SK-N-SH treated with all-trans-retinoic acid at 6 μM for 48 hours (cell line): ENCODE results near the gene HMGB3.

Experiments
- ATAC-seq: fragments of 200-7000 bp; cut with Tn5 transposase; 3 replicates; pipeline ENCODE4 v1.9.1; 2020; ENCODE audit warnings: mild to moderate bottlenecking, moderate library complexity
- ARNTL ChIP-seq: fragments of 450-650 bp; formaldehyde crosslinking; IDR thresholded peaks from 2 replicates; pipeline ENCODE4 v1.5.0; 2020; ENCODE audit warnings: low read depth, mild to moderate bottlenecking, moderate library complexity, borderline replicate concordance
- CREB5 ChIP-seq: fragments of 250-450 bp; sonication (Bioruptor Pico); IDR thresholded peaks from 2 replicates; pipeline ENCODE4 v1.5.1; 2020; ENCODE audit warnings: low read depth, mild to moderate bottlenecking, moderate library complexity
- CSDC2 ChIP-seq: fragments of 250-450 bp; sonication (Bioruptor Pico); IDR thresholded peaks from 2 replicates; pipeline ENCODE4 v1.5.0; 2020; ENCODE audit warnings: mild to moderate bottlenecking, moderate library complexity
- ESRRG ChIP-seq: fragments of 250-450 bp; sonication (Bioruptor Pico); IDR thresholded peaks from 2 replicates; pipeline ENCODE4 v1.6.1; 2021; ENCODE audit warnings: mild to moderate bottlenecking
- ISL1 ChIP-seq: fragments of 250-450 bp; sonication (Bioruptor Pico); IDR thresholded peaks from 2 replicates; pipeline ENCODE4 v2.1.2; 2022; ENCODE audit warnings: mild to moderate bottlenecking, moderate library complexity
- OSR1 ChIP-seq: fragments of 250-450 bp; sonication (Bioruptor Pico); IDR thresholded peaks from 2 replicates; pipeline ENCODE4 v1.8.0; 2022; ENCODE audit warnings: moderate library complexity, mild to moderate bottlenecking, inconsistent platforms
- POU6F1 ChIP-seq: fragments of 250-450 bp; sonication (Bioruptor Pico); IDR thresholded peaks from 2 replicates; pipeline ENCODE4 v1.8.0; 2021; ENCODE audit warnings: low read depth, mild to moderate bottlenecking, moderate library complexity, borderline replicate concordance
- PPARA ChIP-seq: fragments of 250-450 bp; sonication (Bioruptor Pico); IDR thresholded peaks from 2 replicates; pipeline ENCODE4 v1.5.0; 2020; ENCODE audit warnings: mild to moderate bottlenecking, borderline replicate concordance
- RARB ChIP-seq: fragments of 250-450 bp; sonication (Bioruptor Pico); IDR thresholded peaks from 2 replicates; pipeline ENCODE4 v1.8.0; 2021; ENCODE audit warnings: mild to moderate bottlenecking, moderate library complexity
- SNAI2 ChIP-seq: fragments of 250-450 bp; sonication (Bioruptor Pico); IDR thresholded peaks from 2 replicates; pipeline ENCODE4 v1.5.0; 2020; ENCODE audit warnings: mild to moderate bottlenecking, moderate library complexity
- TCF4 ChIP-seq: fragments of 250-450 bp; sonication (Bioruptor Pico); IDR thresholded peaks from 2 replicates; pipeline ENCODE4 v1.8.0; 2021; ENCODE audit warnings: mild to moderate bottlenecking, moderate library complexity, borderline replicate concordance
- ZC3H10 ChIP-seq: fragments of 250-450 bp; sonication (Bioruptor Pico); IDR thresholded peaks from 2 replicates; pipeline ENCODE4 v1.5.1; 2021; ENCODE audit warnings: mild to moderate bottlenecking, moderate library complexity
- ZFP3 ChIP-seq: fragments of 250-450 bp; sonication (Bioruptor Pico); IDR thresholded peaks from 2 replicates; pipeline ENCODE4 v1.5.0; 2020; ENCODE audit warnings: mild to moderate bottlenecking, moderate library complexity
- ZFP30 ChIP-seq: fragments of 450-650 bp; formaldehyde crosslinking; IDR thresholded peaks from 2 replicates; pipeline ENCODE4 v1.5.0; 2022; ENCODE audit warnings: mild to moderate bottlenecking, moderate library complexity
- ZNF565 ChIP-seq: fragments of 450-650 bp; formaldehyde crosslinking; conservative IDR thresholded peaks from 2 replicates; pipeline ENCODE4 v1.5.0; 2020; ENCODE audit warnings: low read depth, mild to moderate bottlenecking, moderate library complexity
- ZNF70 ChIP-seq: fragments of 450-650 bp; formaldehyde crosslinking; IDR thresholded peaks from 2 replicates; pipeline ENCODE4 v1.5.0; 2020; ENCODE audit warnings: mild to moderate bottlenecking, moderate library complexity
- ZNF8 ChIP-seq: fragments of 450-650 bp; formaldehyde crosslinking; IDR thresholded peaks from 2 replicates; pipeline ENCODE4 v1.5.0; 2020; ENCODE audit warnings: mild to moderate bottlenecking, moderate library complexity
- TF ChIP-seq, protein P1 (sequence below): fragments of 250-450 bp; sonication (Bioruptor Pico); IDR thresholded peaks from 2 replicates; pipeline ENCODE4 v1.5.1; 2021; ENCODE audit warnings: mild to moderate bottlenecking, moderate library complexity
- TF ChIP-seq, protein P2 (sequence below): fragments of 250-450 bp; sonication (Bioruptor Pico); IDR thresholded peaks from 2 replicates; pipeline ENCODE4 v1.8.0; 2020; ENCODE audit warnings: mild to moderate bottlenecking, moderate library complexity, borderline replicate concordance
- TF ChIP-seq, protein P3 (sequence below): fragments of 250-450 bp; sonication (Bioruptor Pico); IDR thresholded peaks from 2 replicates; pipeline ENCODE4 v1.5.0; 2020; ENCODE audit warnings: mild to moderate bottlenecking, moderate library complexity

HMGB3 gene

DNA sequence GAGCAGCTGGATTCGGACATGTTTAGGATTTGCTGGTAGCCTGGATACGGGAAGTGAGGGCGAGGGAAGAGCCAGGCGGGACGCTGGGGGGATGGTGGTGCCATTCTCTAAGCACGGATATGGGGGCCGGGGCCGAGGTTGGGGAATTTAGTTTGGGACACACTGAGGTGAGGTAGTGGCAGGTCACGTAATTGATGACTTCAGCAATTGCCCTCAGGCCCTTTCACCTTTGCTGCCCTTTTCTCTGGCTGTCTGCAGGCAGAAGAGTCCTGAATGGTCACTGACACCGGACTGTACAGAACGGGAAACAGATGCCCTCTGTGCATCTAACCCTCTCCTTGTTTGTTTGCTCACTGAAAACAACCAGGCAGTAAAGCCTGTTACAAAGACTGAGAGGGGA is 16.9 kb upstream of the HMGB3 start:
- TF ChIP-seq ZFP3 (CRISPR knock-in tag) (no peak), ISL1 (no peak), ZNF70 (CRISPR knock-in tag) (no peak), ZC3H10 (CRISPR knock-in tag) (no peak), PPARA (CRISPR knock-in tag) (no peak), CSDC2 (CRISPR knock-in tag) (no peak), POU6F1 (no peak), ZFP30 (CRISPR knock-in tag) (no peak), SNAI2 (no peak), ESRRG (no peak), ZNF8 (CRISPR knock-in tag) (no peak), RARB (CRISPR knock-in tag) (no peak), OSR1 (CRISPR knock-in tag) (no peak), CREB5 (no peak)
- TF ChIP-seq, protein P1, sequence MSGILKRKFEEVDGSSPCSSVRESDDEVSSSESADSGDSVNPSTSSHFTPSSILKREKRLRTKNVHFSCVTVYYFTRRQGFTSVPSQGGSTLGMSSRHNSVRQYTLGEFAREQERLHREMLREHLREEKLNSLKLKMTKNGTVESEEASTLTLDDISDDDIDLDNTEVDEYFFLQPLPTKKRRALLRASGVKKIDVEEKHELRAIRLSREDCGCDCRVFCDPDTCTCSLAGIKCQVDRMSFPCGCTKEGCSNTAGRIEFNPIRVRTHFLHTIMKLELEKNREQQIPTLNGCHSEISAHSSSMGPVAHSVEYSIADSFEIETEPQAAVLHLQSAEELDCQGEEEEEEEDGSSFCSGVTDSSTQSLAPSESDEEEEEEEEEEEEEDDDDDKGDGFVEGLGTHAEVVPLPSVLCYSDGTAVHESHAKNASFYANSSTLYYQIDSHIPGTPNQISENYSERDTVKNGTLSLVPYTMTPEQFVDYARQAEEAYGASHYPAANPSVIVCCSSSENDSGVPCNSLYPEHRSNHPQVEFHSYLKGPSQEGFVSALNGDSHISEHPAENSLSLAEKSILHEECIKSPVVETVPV (CRISPR knock-in tag) = no peak
- TF ChIP-seq, protein P2, sequence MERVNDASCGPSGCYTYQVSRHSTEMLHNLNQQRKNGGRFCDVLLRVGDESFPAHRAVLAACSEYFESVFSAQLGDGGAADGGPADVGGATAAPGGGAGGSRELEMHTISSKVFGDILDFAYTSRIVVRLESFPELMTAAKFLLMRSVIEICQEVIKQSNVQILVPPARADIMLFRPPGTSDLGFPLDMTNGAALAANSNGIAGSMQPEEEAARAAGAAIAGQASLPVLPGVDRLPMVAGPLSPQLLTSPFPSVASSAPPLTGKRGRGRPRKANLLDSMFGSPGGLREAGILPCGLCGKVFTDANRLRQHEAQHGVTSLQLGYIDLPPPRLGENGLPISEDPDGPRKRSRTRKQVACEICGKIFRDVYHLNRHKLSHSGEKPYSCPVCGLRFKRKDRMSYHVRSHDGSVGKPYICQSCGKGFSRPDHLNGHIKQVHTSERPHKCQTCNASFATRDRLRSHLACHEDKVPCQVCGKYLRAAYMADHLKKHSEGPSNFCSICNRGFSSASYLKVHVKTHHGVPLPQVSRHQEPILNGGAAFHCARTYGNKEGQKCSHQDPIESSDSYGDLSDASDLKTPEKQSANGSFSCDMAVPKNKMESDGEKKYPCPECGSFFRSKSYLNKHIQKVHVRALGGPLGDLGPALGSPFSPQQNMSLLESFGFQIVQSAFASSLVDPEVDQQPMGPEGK (CRISPR knock-in tag) = no peak
- no peak for ATAC-seq

DNA sequence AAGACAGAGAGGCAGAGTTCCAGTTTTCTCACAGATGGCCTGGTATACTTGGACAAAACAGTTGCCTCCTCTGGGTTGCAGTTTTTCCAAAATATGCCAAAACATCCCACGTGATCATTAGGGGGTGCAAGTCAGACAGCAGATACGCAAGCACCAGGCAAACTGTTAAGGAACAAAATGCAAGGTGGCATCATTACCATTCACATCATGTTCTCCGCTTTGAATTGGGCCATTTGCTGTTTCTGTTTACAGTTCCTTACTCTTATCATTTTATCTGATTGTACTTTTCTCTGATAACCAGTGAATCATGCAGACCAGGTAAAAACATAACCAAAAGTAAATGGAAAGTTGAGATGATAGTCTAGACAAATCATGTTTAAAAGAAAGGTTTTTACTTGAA is 16.4 kb upstream of the HMGB3 start:
- no peak for ATAC-seq
- TF ChIP-seq RARB (CRISPR knock-in tag) (no peak), OSR1 (CRISPR knock-in tag) (no peak), ISL1 (no peak), CSDC2 (CRISPR knock-in tag) (no peak), ARNTL (CRISPR knock-in tag) (no peak), PPARA (CRISPR knock-in tag) (no peak), ZC3H10 (CRISPR knock-in tag) (no peak), ZFP3 (CRISPR knock-in tag) (no peak), ZNF8 (CRISPR knock-in tag) (no peak)
- TF ChIP-seq, protein P3, sequence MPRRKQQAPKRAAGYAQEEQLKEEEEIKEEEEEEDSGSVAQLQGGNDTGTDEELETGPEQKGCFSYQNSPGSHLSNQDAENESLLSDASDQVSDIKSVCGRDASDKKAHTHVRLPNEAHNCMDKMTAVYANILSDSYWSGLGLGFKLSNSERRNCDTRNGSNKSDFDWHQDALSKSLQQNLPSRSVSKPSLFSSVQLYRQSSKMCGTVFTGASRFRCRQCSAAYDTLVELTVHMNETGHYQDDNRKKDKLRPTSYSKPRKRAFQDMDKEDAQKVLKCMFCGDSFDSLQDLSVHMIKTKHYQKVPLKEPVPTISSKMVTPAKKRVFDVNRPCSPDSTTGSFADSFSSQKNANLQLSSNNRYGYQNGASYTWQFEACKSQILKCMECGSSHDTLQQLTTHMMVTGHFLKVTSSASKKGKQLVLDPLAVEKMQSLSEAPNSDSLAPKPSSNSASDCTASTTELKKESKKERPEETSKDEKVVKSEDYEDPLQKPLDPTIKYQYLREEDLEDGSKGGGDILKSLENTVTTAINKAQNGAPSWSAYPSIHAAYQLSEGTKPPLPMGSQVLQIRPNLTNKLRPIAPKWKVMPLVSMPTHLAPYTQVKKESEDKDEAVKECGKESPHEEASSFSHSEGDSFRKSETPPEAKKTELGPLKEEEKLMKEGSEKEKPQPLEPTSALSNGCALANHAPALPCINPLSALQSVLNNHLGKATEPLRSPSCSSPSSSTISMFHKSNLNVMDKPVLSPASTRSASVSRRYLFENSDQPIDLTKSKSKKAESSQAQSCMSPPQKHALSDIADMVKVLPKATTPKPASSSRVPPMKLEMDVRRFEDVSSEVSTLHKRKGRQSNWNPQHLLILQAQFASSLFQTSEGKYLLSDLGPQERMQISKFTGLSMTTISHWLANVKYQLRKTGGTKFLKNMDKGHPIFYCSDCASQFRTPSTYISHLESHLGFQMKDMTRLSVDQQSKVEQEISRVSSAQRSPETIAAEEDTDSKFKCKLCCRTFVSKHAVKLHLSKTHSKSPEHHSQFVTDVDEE (CRISPR knock-in tag) = no peak

- no peak for ATAC-seq
- TF ChIP-seq OSR1 (CRISPR knock-in tag) (no peak), ZFP30 (CRISPR knock-in tag) (no peak), CREB5 (no peak), TCF4 (CRISPR knock-in tag) (no peak), POU6F1 (no peak), ARNTL (CRISPR knock-in tag) (no peak), ZNF70 (CRISPR knock-in tag) (no peak), ZNF565 (CRISPR knock-in tag) (no peak)
- TF ChIP-seq, protein P3 (CRISPR knock-in tag) = no peak
Observed at GRCh38 chrX:150967786-150968185, 15.3 kb upstream of the HMGB3 start.
